Endothelial cell of umbilical vein (primary cell): Measurements from ENCODE around the gene ABCB4. TPM values are rescaled to one million over a fixed set of nuclear protein-coding genes. Genes with fewer than 3 reads are reported as not detected.

ENCODE experiments used
- BruUV-seq: library from RNA; stranded (reverse); fragments of 400-500 nt; replicated peaks from 2 replicates; lab custom pipeline; 2021; lab: Mats Ljungman, UMichigan
- CTCF ChIA-PET: fragments of 300-600, 350-600 bp; sonication (Branson Sonifier 250); formaldehyde crosslinking; loops from one replicate; lab custom pipeline; 2021; ENCODE audit warnings: antibody characterized with exemption, inconsistent platforms; lab: Charles Lee
- POLR2A ChIA-PET: fragments of 300-600, 350-600 bp; sonication (Branson Sonifier 250); formaldehyde crosslinking; loops from one replicate; lab custom pipeline; 2021; ENCODE audit warnings: antibody characterized with exemption, inconsistent platforms; lab: Charles Lee
- DNase-seq: peaks from one replicate; pipeline ENCODE4 v3.0.0-alpha.2; 2011; ENCODE audit warnings: low read depth, low spot score
- FAIRE-seq: peaks from 2 replicates; lab custom pipeline; 2011; peaks lifted over from hg19 to GRCh38; lab: Jason Lieb, UNC
- H2AFZ ChIP-seq: 2 replicates; pipeline ENCODE4 v1.6.0; 2012; ENCODE audit warnings: low read depth, low read length, control low read depth, inconsistent platforms
- H3K27ac ChIP-seq: 2 replicates; pipeline ENCODE4 v1.5.1; 2011; ENCODE audit warnings: low read depth, mild to moderate bottlenecking, control low read depth, low read length, moderate library complexity; ENCODE audit not compliant: insufficient read depth
- H3K27me3 ChIP-seq, 2 experiments: 2 replicates each; pipeline versions ENCODE4 v1.6.0 to v1.6.1; 2011; ENCODE audit warnings: low read length in 2 of 2, mixed read lengths in 1 of 2; ENCODE audit not compliant: control insufficient read depth in 2 of 2, insufficient read depth in 2 of 2
- H3K36me3 ChIP-seq, 2 experiments: 2 replicates in 1 of 2; 3 replicates in 1 of 2; pipeline ENCODE4 v1.5.1; 2011; ENCODE audit warnings: low read length in 2 of 2, mild to moderate bottlenecking in 1 of 2, moderate library complexity in 1 of 2; ENCODE audit not compliant: control insufficient read depth in 2 of 2, insufficient read depth in 2 of 2; ENCODE audit errors: extremely low read depth in 1 of 2
- H3K4me1 ChIP-seq: 3 replicates; pipeline ENCODE4 v1.5.1; 2011; ENCODE audit warnings: mild to moderate bottlenecking, low read length; ENCODE audit not compliant: control insufficient read depth, insufficient read depth; ENCODE audit errors: extremely low read depth
- H3K4me2 ChIP-seq: 2 replicates; pipeline ENCODE4 v1.6.1; 2011; ENCODE audit warnings: low read length, control low read depth, mixed read lengths; ENCODE audit not compliant: insufficient read depth
- H3K4me3 ChIP-seq, 3 experiments: fragments of 200-600 bp in 1 of 3; sonication (generic), shearing (Covaris generic) in 1 of 3; replicated peaks in 1 of 3; 2 replicates each; pipeline ENCODE4 v1.5.1; 2011 to 2016; ENCODE audit warnings: control low read depth in 3 of 3, low read length in 3 of 3, mild to moderate bottlenecking in 2 of 3, inconsistent platforms in 1 of 3, low read depth in 1 of 3, moderate library complexity in 1 of 3; ENCODE audit not compliant: insufficient read depth in 1 of 3
- H3K79me2 ChIP-seq: 2 replicates; pipeline ENCODE4 v1.6.0; 2012; ENCODE audit warnings: low read length, inconsistent platforms; ENCODE audit not compliant: control insufficient read depth, insufficient read depth
- H3K9ac ChIP-seq: replicated peaks from 2 replicates; pipeline ENCODE3; 2011; ENCODE audit warnings: low read length, control low read depth; ENCODE audit not compliant: insufficient read depth; ENCODE audit errors: extremely low read depth
- H3K9me1 ChIP-seq: replicated peaks from 3 replicates; pipeline ENCODE4 v1.6.0; 2011; ENCODE audit warnings: mild to moderate bottlenecking, low read length; ENCODE audit not compliant: control insufficient read depth, insufficient read depth; ENCODE audit errors: extremely low read depth
- H3K9me3 ChIP-seq: replicated peaks from 2 replicates; pipeline ENCODE4 v1.5.1; 2012; ENCODE audit warnings: low read length, inconsistent platforms; ENCODE audit not compliant: control insufficient read depth, insufficient read depth
- H4K20me1 ChIP-seq: replicated peaks from 2 replicates; pipeline ENCODE3; 2011; ENCODE audit warnings: mild to moderate bottlenecking, low read length; ENCODE audit not compliant: control insufficient read depth, insufficient read depth; ENCODE audit errors: extremely low read depth
- EZH2 ChIP-seq: IDR thresholded peaks from 2 replicates; pipeline ENCODE4 v1.6.1; 2012; ENCODE audit warnings: borderline replicate concordance, low read depth, mild to moderate bottlenecking, moderate library complexity, low read length, inconsistent platforms; ENCODE audit not compliant: severe bottlenecking
- FOS ChIP-seq: IDR thresholded peaks from 2 replicates; pipeline ENCODE4 v1.6.1; 2011; ENCODE audit warnings: mild to moderate bottlenecking, low read length, moderate library complexity, borderline replicate concordance; ENCODE audit not compliant: insufficient read depth
- GATA2 ChIP-seq: IDR thresholded peaks from 2 replicates; pipeline ENCODE4 v1.7.0; 2011; ENCODE audit warnings: low read depth, mild to moderate bottlenecking, moderate library complexity, mixed read lengths, low read length; ENCODE audit not compliant: insufficient read length, insufficient read depth
- JUN ChIP-seq: IDR thresholded peaks from 2 replicates; pipeline ENCODE4 v1.6.1; 2011; ENCODE audit warnings: borderline replicate concordance, low read depth; ENCODE audit not compliant: insufficient read length, insufficient read depth
- MYC ChIP-seq: IDR thresholded peaks from one replicate; pipeline ENCODE4 v1.6.1; 2011; ENCODE audit warnings: mild to moderate bottlenecking, low read depth, low read length
- POLR2A ChIP-seq: IDR thresholded peaks from 2 replicates; pipeline ENCODE4 v1.6.1; 2012; ENCODE audit warnings: low read depth, mild to moderate bottlenecking, control low read depth, low read length
- POLR2AphosphoS5 ChIP-seq: IDR thresholded peaks from 2 replicates; pipeline ENCODE4 v1.6.1; 2012; ENCODE audit warnings: low read depth, mild to moderate bottlenecking, control low read depth, low read length, moderate library complexity; ENCODE audit not compliant: insufficient read depth
- dilution Hi-C: fragments of 300-500 bp; cut with MboI; formaldehyde crosslinking; loops from one replicate; pipeline ENCODE4 v1.15.0; 2019; ENCODE audit warnings: low sequenced_read_pairs; ENCODE audit not compliant: extremely low pct_ligation_motif_present
- intact Hi-C: fragments of 100-400 bp; cut with micrococcal nuclease; formaldehyde crosslinking; loops from one replicate; pipeline ENCODE4 v1.10.0; 2022
- polyA plus RNA-seq, 4 experiments: library from polyadenylated mRNA; depleted of rRNA in 3 of 4; stranded (reverse) in 3 of 4; unstranded in 1 of 4; fragments of >200 nt; gene quantifications; 2 replicates each; pipeline versions ENCODE4 v1.2.1 to v1.2.3, GENCODE V29; 2011 to 2012; ENCODE audit warnings: missing spikeins in 1 of 4
- total RNA-seq: library from RNA; stranded (reverse); gene quantifications from 2 replicates; pipeline ENCODE4 v1.2.3, GENCODE V29; 2021
- TF ChIP-seq, protein P1 (sequence below): IDR thresholded peaks from 2 replicates; pipeline ENCODE4 v1.6.1; 2011; ENCODE audit not compliant: insufficient read depth, insufficient read length
- TF ChIP-seq, protein P2 (sequence below), 2 donors: IDR thresholded peaks; 1 replicate in 1 of 2; 2 replicates in 1 of 2; pipeline ENCODE4 v1.5.1; 2011; ENCODE audit warnings: low read length in 2 of 2, mild to moderate bottlenecking in 2 of 2, moderate library complexity in 2 of 2, control low read depth in 1 of 2, inconsistent platforms in 1 of 2, low read depth in 1 of 2; ENCODE audit not compliant: insufficient read depth in 1 of 2; ENCODE audit errors: extremely low read depth in 1 of 2

ABCB4 gene
- total and polyA plus RNA-seq, 2 donors (not counting 3 experiments of a cell fraction or from before 2014, with no cell fraction given): 0.11 to 0.15 TPM

DNA sequence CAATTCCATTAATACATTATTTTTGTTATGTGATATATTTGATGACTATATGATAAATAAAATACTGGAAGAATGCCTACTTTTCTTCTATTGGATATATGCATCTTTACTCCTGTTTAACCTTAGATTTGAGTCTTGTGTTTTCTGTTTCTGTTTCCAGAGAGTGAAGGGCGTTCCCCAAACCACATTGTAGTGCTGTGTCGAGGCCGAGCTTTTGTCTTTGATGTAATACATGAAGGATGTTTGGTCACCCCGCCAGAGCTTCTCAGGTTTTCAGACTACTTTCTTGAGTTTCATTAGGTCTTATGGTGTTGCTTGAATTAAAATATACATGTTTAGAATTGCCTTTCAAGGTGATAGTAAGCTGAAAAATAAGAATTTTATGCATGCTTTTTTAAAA, 106.3 kb downstream of the ABCB4 start:
- no peak for FAIRE-seq
- Histone ChIP-seq H3K79me2 (no peaks in the 10 kb centered on the region), H3K4me2 (no peak overlapping the region), H3K4me3 (no peak overlapping the region), H3K9me3 (no peaks in the 10 kb centered on the region), H3K4me1 (no peaks in the 10 kb centered on the region), H3K9me1 (no peaks in the 10 kb centered on the region), H2AFZ (no peak overlapping the region), H3K27ac (no peak overlapping the region), H3K36me3 (no peaks in the 10 kb centered on the region), H3K27me3 (no peaks in the 10 kb centered on the region), H3K9ac (no peak overlapping the region), H4K20me1 (no peaks in the 10 kb centered on the region)
- no TSS peak for BruUV-seq
- TF ChIP-seq FOS: no peak
- no peak for TF ChIP-seq GATA2
- TF ChIP-seq, protein P1, sequence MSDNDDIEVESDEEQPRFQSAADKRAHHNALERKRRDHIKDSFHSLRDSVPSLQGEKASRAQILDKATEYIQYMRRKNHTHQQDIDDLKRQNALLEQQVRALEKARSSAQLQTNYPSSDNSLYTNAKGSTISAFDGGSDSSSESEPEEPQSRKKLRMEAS: no peak
- TF ChIP-seq POLR2AphosphoS5: no peak
- no peak for TF ChIP-seq MYC
- no peak for TF ChIP-seq EZH2
- TF ChIP-seq POLR2A: no peak
- TF ChIP-seq, protein P2, sequence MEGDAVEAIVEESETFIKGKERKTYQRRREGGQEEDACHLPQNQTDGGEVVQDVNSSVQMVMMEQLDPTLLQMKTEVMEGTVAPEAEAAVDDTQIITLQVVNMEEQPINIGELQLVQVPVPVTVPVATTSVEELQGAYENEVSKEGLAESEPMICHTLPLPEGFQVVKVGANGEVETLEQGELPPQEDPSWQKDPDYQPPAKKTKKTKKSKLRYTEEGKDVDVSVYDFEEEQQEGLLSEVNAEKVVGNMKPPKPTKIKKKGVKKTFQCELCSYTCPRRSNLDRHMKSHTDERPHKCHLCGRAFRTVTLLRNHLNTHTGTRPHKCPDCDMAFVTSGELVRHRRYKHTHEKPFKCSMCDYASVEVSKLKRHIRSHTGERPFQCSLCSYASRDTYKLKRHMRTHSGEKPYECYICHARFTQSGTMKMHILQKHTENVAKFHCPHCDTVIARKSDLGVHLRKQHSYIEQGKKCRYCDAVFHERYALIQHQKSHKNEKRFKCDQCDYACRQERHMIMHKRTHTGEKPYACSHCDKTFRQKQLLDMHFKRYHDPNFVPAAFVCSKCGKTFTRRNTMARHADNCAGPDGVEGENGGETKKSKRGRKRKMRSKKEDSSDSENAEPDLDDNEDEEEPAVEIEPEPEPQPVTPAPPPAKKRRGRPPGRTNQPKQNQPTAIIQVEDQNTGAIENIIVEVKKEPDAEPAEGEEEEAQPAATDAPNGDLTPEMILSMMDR (IDR thresholded peaks at IDR 0.05; ENCODE audit: extremely low read depth in 1 of 2, insufficient read depth in 1 of 2, low read depth in 1 of 2, low read length in 2 of 2): no peak
- no peak for TF ChIP-seq JUN
- dilution Hi-C loops: no loop called here
- intact Hi-C loops: no loop called here
- no peak for DNase-seq
- ChIA-PET CTCF (no interaction called here), POLR2A (no interaction called here)
